Neural progenitor cell (in vitro differentiated cells): Measurements from ENCODE around the gene CTSW. TPM values are rescaled to one million over a fixed set of nuclear protein-coding genes. Genes with fewer than 3 reads are reported as not detected.
A peak's percentile ranks its signal among the peaks of the same experiment; 100 is the strongest.

Source experiments
- DNase-seq: peaks from one replicate; pipeline ENCODE4 v3.0.0-alpha.2; 2016; ENCODE audit warnings: low spot score
- H2AFZ ChIP-seq: fragments of 200-600 bp; sonication (generic); replicated peaks from 2 replicates; pipeline ENCODE4 v1.6.1; 2016; ENCODE audit warnings: antibody characterized with exemption
- H3F3A ChIP-seq: fragments of 200-600 bp; sonication (generic); 2 replicates; pipeline ENCODE4 v1.6.1; 2016; ENCODE audit warnings: antibody characterized with exemption, low read depth
- H3K27ac ChIP-seq: fragments of 200-600 bp; sonication (generic); 2 replicates; pipeline ENCODE4 v1.5.1; 2016; ENCODE audit warnings: mild to moderate bottlenecking
- H3K27me3 ChIP-seq: fragments of 200-600 bp; sonication (generic); 2 replicates; pipeline ENCODE4 v1.6.1; 2016; ENCODE audit warnings: mild to moderate bottlenecking, moderate library complexity
- H3K36me3 ChIP-seq: fragments of 200-600 bp; sonication (generic); 2 replicates; pipeline ENCODE4 v1.5.1; 2016
- H3K4me1 ChIP-seq: fragments of 200-600 bp; sonication (generic); 2 replicates; pipeline ENCODE4 v1.6.1; 2016; ENCODE audit warnings: mixed run types
- H3K4me2 ChIP-seq: fragments of 200-600 bp; sonication (generic); 2 replicates; pipeline ENCODE4 v1.6.1; 2016
- H3K4me3 ChIP-seq: fragments of 200-600 bp; sonication (generic); 2 replicates; pipeline ENCODE4 v1.5.1; 2016
- H3K79me2 ChIP-seq: fragments of 200-600 bp; sonication (generic); 2 replicates; pipeline ENCODE4 v1.6.1; 2016; ENCODE audit warnings: low read depth
- H3K9ac ChIP-seq: fragments of 200-600 bp; sonication (generic); 2 replicates; pipeline ENCODE4 v1.6.1; 2016
- H3K9me3 ChIP-seq: fragments of 200-600 bp; sonication (generic); 2 replicates; pipeline ENCODE4 v1.5.1; 2016; ENCODE audit warnings: low read depth
- H4K20me1 ChIP-seq: fragments of 200-600 bp; sonication (generic); 2 replicates; pipeline ENCODE4 v1.6.1; 2016; ENCODE audit warnings: low read depth
- H3K27ac Mint-ChIP-seq: 3 replicates; pipeline ENCODE4 v1.8.0; 2021; ENCODE audit warnings: mixed read lengths
- H3K27me3 Mint-ChIP-seq: 2 replicates; pipeline ENCODE4 v1.8.0; 2022; ENCODE audit warnings: low read depth, mild to moderate bottlenecking, inconsistent platforms, moderate library complexity, mixed read lengths; ENCODE audit not compliant: insufficient read depth
- H3K36me3 Mint-ChIP-seq: 3 replicates; pipeline ENCODE4 v1.8.0; 2021; ENCODE audit warnings: mixed read lengths
- H3K4me1 Mint-ChIP-seq: 3 replicates; pipeline ENCODE4 v1.8.0; 2021; ENCODE audit warnings: mixed read lengths
- H3K4me3 Mint-ChIP-seq: 3 replicates; pipeline ENCODE4 v1.8.0; 2021; ENCODE audit warnings: mild to moderate bottlenecking, moderate library complexity, mixed read lengths
- H3K9me3 Mint-ChIP-seq: 3 replicates; pipeline ENCODE4 v1.8.0; 2020; ENCODE audit warnings: mixed read lengths
- EZH2 ChIP-seq: fragments of 200-600 bp; sonication (generic); IDR thresholded peaks from 2 replicates; pipeline ENCODE4 v1.6.1; 2017; ENCODE audit warnings: antibody characterized with exemption, mild to moderate bottlenecking, moderate library complexity
- EZH2phosphoT487 ChIP-seq: fragments of 200-600 bp; sonication (generic); IDR thresholded peaks from 2 replicates; pipeline ENCODE4 v1.6.1; 2017; ENCODE audit warnings: antibody characterized with exemption
- total RNA-seq: library from RNA; depleted of rRNA; stranded (reverse); fragments of >200 nt; gene quantifications from 2 replicates; pipeline ENCODE4 v1.2.3, GENCODE V29; 2015; ENCODE audit warnings: low replicate concordance
- TF ChIP-seq, protein P1 (sequence below): fragments of 200-600 bp; sonication (generic); IDR thresholded peaks from 2 replicates; pipeline ENCODE4 v1.5.1; 2017; ENCODE audit warnings: antibody characterized with exemption, mild to moderate bottlenecking

Gene CTSW
- total RNA-seq, 1 donor from 2014 or later: not detected

DNA sequence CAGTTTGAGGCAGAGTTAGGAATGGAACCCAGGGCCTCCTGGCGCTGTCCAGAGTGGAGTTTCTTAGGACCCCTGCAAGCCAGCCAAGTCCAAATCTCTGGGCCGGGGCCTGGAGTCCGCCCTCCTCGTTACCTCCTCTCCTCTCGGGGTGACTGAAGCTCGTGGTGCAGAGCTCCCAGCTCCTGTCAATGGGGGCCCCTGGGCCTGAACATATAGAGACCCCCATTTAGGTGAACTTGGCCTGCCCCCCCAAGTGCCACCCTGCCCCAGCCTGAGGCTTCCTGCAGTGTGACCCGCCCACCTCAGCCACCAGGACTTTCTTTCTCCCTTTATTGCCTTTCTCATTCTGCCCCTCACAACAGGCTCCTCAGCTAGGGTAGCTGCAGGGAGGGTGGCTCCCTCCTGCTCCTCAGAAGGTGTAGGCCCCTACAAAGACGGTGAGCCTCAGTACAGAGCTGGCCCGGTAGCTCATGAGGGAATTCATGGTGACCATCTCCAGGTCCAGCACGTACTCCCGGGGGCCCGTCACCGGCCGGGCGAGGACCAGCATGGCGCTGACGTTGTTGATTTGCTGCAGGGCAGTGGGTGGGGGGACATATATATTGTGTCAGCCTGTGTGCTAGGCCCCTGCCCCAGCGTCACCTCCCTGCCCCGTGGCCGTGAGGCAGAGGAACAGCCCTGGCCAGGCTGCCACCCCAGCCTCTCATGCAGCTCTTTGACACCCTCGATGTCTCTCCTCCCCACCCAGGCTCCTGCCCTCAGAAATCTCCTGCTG is 12.9 kb upstream of the CTSW start:
- no peak for DNase-seq
- Mint-ChIP-seq H3K36me3 (peaks cover 9% of the 10 kb centered on the region), H3K4me3 (no peak overlapping the region), H3K27me3 (peaks cover 22% of the 10 kb centered on the region), H3K9me3 (no peaks in the 10 kb centered on the region), H3K4me1 (peaks cover 31% of the 10 kb centered on the region), H3K27ac (peak overlapping the region; percentile 69)
- no peak overlapping the region for H2AFZ ChIP-seq
- H3K9me3 ChIP-seq: no peaks in the 10 kb centered on the region
- TF ChIP-seq EZH2: no peak
- no peak for TF ChIP-seq EZH2phosphoT487
- TF ChIP-seq, protein P1, sequence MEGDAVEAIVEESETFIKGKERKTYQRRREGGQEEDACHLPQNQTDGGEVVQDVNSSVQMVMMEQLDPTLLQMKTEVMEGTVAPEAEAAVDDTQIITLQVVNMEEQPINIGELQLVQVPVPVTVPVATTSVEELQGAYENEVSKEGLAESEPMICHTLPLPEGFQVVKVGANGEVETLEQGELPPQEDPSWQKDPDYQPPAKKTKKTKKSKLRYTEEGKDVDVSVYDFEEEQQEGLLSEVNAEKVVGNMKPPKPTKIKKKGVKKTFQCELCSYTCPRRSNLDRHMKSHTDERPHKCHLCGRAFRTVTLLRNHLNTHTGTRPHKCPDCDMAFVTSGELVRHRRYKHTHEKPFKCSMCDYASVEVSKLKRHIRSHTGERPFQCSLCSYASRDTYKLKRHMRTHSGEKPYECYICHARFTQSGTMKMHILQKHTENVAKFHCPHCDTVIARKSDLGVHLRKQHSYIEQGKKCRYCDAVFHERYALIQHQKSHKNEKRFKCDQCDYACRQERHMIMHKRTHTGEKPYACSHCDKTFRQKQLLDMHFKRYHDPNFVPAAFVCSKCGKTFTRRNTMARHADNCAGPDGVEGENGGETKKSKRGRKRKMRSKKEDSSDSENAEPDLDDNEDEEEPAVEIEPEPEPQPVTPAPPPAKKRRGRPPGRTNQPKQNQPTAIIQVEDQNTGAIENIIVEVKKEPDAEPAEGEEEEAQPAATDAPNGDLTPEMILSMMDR: no peak
- H3K27ac ChIP-seq: no peak overlapping the region
- peaks cover 12% of the 10 kb centered on the region for H4K20me1 ChIP-seq
- no peak overlapping the region for H3K4me3 ChIP-seq
- H3K4me1 ChIP-seq: peaks cover under 1% of the 10 kb centered on the region
- H3K9ac ChIP-seq: no peak overlapping the region
- no peaks in the 10 kb centered on the region for H3K36me3 ChIP-seq
- H3F3A ChIP-seq: peaks cover 19% of the 10 kb centered on the region
- peaks cover 6% of the 10 kb centered on the region for H3K79me2 ChIP-seq
- H3K4me2 ChIP-seq: no peak overlapping the region
- peaks cover under 1% of the 10 kb centered on the region for H3K27me3 ChIP-seq

DNA sequence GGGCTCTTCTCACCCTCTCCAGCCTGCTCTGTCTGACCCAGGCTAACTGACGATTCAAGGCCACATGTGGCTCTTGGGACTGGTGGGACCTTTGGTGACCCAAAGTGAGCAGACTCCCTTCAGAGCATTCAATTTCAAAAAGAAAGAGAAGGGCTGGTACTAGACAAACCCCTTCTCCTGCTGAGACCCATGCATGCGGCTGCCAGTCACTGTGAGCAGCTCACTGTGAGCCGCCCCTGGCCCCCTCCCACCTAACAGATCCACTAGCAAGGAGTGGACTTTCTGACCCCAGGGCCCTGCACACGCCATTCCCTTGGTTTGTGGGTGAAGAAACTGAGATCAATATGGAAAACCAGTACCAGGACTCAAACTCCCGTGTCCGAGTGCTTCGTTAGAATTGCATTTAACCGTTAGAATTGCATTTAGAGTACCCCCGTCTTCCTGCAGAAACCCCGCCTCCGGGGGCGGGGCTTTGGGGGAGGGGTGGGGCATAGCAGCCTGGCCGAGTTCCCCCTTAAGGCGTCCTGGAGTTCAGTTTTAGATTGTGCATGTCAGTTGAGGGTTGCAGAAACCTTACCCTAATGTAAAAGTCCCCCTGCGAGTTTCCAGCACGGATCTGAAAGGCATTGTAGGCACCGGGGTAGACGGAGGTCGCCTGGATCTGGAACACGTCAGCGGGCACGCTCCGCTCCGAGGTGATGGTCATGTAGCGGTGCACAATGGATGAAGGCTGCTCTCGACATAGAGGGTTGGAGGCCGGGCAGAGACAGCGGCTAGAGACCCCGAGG is 12.2 kb upstream of the CTSW start:
- Histone ChIP-seq H3K36me3 (no peaks in the 10 kb centered on the region), H3K27me3 (peaks cover 8% of the 10 kb centered on the region), H2AFZ (peak overlapping the region; percentile 23), H3K79me2 (no peaks in the 10 kb centered on the region), H3K9me3 (no peaks in the 10 kb centered on the region), H3F3A (peaks cover 23% of the 10 kb centered on the region), H3K4me1 (peaks cover 4% of the 10 kb centered on the region), H3K27ac (no peak overlapping the region), H3K9ac (no peak overlapping the region), H3K4me2 (peak overlapping the region; percentile 76), H4K20me1 (peaks cover 11% of the 10 kb centered on the region), H3K4me3 (peak overlapping the region; percentile 54)
- peak; percentile 63 for DNase-seq
- Mint-ChIP-seq H3K9me3 (no peaks in the 10 kb centered on the region), H3K4me3 (peak overlapping the region; percentile 71), H3K36me3 (peaks cover 8% of the 10 kb centered on the region), H3K4me1 (peaks cover 33% of the 10 kb centered on the region), H3K27me3 (peaks cover 20% of the 10 kb centered on the region), H3K27ac (no peak overlapping the region)
- TF ChIP-seq EZH2phosphoT487 (no peak), EZH2 (no peak)
- TF ChIP-seq, protein P1: no peak

DNA sequence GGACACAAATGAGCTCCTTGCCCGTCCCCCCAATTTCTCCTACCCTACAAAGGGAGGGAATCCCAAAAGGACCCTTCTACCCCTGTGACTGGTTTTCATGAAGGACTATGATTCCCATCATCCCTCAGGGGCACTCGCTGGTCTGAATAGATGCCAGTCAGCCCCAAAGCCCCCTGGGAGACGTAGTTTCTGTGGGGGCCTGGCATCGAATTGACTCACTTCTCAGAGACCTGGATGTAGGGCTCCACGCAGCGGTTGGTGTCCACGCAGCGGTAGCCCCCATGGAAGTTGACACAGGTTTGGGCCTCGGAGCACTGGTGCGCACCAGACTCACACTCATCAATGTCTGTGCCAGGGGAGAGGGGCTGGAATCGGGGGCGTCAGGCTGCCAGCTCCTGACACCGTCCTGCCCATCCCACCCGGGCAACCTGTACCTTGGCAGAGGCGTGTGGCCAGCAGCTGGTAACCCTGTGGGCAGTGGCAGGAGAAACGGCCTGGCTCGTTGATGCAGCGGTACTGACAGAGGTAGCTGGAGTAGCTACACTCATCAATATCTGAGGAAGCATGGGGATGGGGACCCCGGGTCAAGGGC is 11.5 kb upstream of the CTSW start:
- Mint-ChIP-seq H3K27me3 (peaks cover 20% of the 10 kb centered on the region), H3K4me1 (peaks cover 34% of the 10 kb centered on the region), H3K27ac (no peak overlapping the region), H3K4me3 (peak overlapping the region; percentile 71), H3K36me3 (peaks cover 4% of the 10 kb centered on the region), H3K9me3 (no peaks in the 10 kb centered on the region)
- H3K4me3 ChIP-seq: peak overlapping the region; percentile 54
- peaks cover 15% of the 10 kb centered on the region for H3K27me3 ChIP-seq
- H3K9me3 ChIP-seq: no peaks in the 10 kb centered on the region
- TF ChIP-seq EZH2phosphoT487 (no peak), EZH2 (no peak)
- TF ChIP-seq, protein P1: no peak
- H3K27ac ChIP-seq: no peak overlapping the region
- H3K4me2 ChIP-seq: peak overlapping the region; percentile 76
- peak; percentile 80 for DNase-seq
- H4K20me1 ChIP-seq: peaks cover 11% of the 10 kb centered on the region
- peaks cover 4% of the 10 kb centered on the region for H3K4me1 ChIP-seq
- no peaks in the 10 kb centered on the region for H3K79me2 ChIP-seq
- H2AFZ ChIP-seq: peak overlapping the region; percentile 23
- H3F3A ChIP-seq: peaks cover 27% of the 10 kb centered on the region
- H3K36me3 ChIP-seq: no peaks in the 10 kb centered on the region
- no peak overlapping the region for H3K9ac ChIP-seq
